GM18505 (cell line): ENCODE results near the gene MYO5B.

Source experiments
- ATAC-seq: cut with Tn5 transposase; IDR thresholded peaks from one replicate; pipeline ENCODE4 v1.9.1; 2021; ENCODE audit not compliant: unreplicated experiment
- POLR2A ChIP-seq: IDR thresholded peaks from 4 replicates; pipeline ENCODE4 v1.6.1; 2011; ENCODE audit warnings: borderline replicate concordance; ENCODE audit not compliant: insufficient read depth, insufficient read length; ENCODE audit errors: extremely low read depth

The MYO5B gene

DNA sequence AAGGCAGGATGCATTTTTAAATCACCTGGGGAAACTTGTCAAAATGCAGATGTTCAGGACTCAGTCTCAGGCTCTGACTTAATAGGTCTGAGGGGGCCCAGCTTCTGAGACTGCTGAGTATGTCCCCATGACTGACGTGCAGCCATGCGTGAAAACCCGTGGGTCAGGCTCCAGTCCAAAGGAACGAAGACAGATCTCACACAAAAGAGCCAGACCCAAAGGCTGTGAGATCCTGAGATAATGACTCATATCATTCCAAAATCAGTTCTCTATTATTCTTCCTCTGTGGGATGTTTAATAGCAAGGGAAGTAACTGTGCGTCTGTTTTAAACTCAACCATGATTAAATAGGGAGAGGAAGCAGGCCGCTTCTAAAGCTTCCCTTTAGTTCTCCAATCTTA lies 274.2 kb downstream of the MYO5B start:
- TF ChIP-seq POLR2A: no peak
- no peak for ATAC-seq

DNA sequence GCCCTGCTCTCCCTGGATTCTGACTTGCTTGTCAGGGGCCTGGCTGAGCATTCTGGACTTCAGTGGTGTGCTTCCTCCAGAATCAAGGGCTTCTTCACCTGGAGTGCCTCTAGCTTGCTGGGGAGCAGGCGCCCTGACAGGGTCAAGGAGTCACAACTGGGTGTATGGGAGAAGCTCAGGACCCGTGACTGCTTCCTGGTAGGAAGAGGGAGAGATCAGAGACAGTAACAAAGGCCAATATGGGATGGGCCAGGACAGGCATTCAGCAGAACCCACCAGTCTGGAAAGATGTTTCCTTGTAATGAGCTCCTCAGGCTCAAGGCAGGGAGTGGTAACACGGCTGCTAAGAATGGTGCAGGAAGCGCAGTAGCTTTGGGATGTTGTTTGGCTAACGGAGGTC lies 277.2 kb downstream of the MYO5B start:
- no peak for TF ChIP-seq POLR2A
- no peak for ATAC-seq

DNA sequence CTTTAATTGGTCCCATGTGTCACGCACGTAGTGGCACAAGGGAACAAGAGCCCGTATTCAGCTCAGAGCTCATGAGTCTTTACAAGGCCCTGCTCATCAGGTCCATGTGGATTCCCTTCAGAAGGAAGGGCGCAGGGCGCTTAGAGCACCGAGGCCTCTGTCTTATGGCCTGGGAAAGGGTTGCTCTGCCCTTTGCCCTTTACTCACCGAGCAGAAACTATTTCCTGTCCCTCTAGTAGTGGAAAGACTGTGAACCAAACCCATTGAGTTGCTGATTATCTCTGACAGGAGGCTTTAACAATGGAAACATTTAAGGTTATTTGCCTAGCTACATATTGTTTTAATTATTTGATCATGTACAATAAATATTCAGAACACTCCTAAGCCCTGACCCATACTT lies 279.6 kb downstream of the MYO5B start:
- ATAC-seq: no peak

DNA sequence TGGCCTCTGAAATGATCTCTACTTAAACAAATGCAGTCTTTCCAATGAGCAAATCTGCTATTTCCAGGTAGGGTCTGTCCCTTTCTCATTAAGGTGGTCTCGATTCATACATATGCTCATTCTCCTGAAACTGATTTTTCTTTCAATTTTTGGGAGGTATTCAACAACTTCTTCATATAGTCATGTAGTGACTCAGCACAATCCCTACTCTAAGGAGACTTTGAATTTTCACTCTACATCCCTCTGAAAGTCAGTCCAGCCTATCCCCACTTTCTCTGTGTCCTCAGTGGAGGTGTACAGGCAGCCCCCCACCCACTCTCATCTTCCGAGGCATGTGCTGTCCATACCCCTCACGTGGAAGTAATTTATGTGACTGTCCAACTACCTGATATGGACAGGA lies 281.7 kb downstream of the MYO5B start:
- TF ChIP-seq POLR2A: no peak

More for the DNA sequence above, 279.6 kb downstream of the MYO5B start:
- TF ChIP-seq POLR2A: no peak

DNA sequence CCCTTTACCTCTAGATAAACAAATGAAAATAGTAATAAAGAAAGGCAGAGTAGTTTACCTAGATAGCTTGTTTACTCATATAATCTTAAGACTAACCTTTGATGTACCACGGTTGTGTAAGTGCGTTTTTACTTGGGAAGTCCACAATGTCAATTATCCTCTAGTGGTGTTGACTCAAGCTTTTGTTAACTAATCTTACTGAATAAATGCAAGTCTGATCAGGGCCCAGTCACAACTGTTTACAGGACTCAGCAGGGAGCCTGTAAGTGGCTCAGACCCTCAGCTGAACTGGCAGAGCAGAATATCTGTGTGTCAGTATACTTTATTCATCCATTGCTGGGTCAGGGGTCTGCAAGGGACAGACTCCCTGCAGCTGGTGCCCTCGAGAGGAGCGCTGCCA lies 283.5 kb downstream of the MYO5B start:
- ATAC-seq: no peak
- no peak for TF ChIP-seq POLR2A

More for the DNA sequence above, 281.7 kb downstream of the MYO5B start:
- ATAC-seq: no peak

DNA sequence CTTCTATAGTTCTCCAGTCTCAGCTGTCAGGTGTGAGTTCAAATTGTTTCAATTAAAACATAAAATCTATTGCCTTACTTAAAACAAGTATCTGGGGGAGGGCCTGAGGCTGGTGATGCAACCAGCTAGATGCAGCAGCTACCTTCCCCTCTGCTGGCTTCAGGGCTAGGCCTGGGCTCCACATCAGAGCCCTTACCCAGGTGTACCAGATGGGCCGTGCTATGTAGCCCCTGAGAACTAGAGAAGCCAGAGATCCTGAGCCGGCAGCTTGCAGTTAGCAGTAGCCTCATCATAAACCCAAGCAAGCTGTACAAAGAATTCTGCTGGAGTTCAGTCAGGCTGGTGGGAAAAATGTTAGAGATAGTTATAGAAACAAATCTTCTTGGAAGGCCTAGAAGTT lies 284.0 kb downstream of the MYO5B start:
- ATAC-seq: no peak
- TF ChIP-seq POLR2A: no peak

DNA sequence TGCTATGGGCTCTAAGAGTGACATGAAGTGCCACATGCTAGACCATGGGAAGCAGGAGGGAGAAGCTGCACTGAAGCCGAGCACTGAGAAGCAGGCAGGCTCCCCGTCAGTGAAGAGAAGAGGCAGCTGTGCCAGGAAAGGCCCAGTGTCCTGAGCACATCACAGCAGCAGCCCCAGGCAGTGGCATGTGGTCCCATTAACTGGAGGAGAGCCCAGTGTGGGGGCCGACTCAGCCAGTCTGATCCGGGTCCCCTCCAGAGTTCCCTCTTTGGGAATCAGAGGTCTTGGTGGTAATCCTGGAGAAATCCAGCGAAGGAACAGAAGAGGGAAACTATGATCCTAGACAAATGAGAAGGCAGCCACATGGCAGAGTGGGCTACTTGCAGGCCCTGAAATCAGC lies 284.9 kb downstream of the MYO5B start:
- TF ChIP-seq POLR2A: no peak
- ATAC-seq: no peak

DNA sequence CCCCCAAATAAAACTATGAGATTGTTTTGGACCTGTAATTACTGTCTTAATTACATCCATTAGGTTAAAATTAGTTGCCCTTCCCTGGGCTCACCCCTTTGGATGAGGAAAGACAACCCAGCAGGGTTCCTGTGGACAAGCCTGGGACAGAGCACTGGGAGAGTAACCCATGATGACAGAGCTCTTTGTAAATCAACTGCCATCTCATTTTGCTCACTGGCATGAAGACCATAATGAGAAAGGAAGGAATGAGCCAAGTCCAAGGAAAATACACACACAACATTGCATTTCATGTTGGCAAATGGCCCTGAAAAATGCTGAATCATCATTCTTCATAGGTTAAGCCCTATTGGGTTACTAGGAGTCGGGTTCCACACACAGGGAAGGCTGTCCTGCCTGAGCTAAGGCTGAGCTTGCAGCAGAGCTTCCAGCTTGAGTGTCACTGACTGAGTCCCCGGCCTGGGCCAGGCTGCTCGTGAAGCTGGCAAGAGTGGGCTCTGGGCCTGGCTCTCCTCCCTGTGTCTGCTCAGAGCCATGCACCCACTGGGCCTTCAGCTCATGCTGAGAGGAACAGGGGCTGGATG lies 287.5 kb downstream of the MYO5B start:
- no peak for ATAC-seq
- no peak for TF ChIP-seq POLR2A

DNA sequence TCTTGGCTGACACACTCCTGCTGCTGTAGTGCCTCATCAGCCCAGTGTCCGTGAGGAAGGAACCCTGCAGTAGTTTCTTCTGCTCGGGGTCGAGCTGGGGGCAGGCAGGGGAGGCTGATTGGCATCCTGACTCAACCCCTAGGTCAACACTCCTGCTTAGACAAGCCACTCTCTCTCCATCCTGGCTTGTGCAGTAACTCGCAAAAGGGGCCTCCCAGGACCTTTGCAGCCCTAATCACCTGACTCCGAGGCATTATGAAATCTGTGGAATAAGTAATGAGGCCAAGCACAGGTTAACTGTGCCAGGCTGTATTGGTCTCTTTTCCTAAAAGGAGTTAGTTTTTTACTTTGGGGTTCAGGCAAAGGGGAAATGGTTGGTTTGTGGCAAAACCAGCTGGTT lies 289.2 kb downstream of the MYO5B start:
- no peak for ATAC-seq
- TF ChIP-seq POLR2A: no peak

DNA sequence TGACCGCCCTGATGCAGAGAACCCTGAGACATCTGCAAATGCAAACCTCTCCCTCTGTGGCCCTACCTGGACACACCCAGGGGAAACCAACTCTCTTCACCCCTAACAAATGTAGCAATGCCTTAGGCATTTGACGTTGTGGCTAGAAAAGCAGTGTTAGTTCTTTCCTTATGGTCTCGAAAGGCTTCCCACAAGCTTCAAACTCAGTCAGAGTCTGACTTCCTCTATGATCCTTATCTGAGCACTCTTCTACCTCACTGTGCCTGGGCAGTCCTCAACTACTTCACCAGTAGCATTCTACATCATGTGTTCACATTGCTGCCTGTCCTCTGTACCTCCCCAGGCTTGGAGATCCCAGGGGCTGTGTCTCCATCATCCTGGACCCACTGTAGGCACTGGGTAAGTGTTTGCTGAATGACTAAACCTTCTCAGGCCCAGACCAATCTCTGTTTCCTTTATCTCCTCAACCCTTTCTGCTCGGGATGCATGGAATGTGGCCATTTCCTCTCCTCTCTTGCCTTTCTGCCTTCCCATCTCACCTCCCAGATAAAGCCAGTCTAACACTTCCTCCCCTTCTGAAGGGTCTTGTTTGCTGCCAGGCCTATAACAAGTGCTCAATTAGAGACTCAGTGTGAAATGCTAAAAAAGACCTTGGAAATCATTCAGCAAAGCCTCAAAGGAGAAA lies 289.9 kb downstream of the MYO5B start:
- ATAC-seq: no peak
- TF ChIP-seq POLR2A: no peak

DNA sequence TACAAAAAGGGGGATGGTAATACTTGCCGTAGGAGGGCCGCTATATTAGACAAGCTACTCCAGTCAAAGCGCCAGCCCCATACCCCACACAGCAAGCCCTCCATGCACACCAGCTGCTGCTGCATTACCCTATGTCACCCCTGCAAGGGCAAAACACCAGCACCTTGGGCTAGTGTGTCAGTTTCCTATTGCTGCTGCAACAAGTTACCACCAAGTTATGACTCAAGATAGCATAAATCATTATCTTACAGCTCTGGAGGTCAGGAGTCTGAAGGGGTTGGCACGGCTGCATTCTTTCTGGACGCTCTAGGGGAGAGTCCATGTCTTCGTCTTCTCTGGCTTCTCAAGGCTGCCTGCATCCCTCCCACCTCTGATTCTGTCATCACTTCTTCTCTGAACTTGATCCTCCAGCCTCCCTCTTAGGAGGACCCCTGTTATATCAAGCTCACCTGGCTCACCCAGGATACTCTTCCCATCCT lies 293.0 kb downstream of the MYO5B start:
- TF ChIP-seq POLR2A: no peak
- ATAC-seq: no peak

DNA sequence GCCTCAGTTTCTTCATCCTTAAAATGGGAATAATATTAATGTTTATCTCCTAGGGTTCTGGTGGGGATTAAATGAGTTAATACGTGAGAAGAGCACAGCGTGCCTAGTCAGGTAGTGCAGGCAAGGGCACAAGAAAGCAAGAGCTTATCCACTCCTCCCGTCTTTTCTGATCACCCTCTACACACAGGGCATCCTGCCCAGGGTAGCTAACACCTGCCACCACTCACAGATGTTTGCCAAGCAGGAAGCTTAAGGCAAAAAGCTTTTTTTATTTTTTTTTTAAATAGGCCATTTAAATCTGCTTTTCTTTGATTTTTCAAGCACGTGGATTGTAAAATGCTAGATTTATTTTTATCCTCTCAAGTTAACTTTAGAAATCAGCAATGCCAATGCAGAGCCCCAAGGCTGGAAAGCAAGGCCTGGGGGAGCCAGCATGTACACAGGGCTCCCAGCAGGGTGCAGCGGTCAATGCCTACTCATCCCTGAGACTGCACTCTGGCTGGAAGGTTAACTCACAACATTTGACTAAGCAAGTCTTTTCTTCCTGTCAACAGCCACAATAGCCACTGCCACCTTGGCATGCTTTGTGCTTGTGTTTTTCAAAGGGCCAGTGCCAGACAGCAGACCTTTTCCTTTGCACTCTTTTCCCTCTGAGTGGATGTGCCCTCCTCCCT lies 295.2 kb downstream of the MYO5B start:
- no peak for ATAC-seq
- no peak for TF ChIP-seq POLR2A

DNA sequence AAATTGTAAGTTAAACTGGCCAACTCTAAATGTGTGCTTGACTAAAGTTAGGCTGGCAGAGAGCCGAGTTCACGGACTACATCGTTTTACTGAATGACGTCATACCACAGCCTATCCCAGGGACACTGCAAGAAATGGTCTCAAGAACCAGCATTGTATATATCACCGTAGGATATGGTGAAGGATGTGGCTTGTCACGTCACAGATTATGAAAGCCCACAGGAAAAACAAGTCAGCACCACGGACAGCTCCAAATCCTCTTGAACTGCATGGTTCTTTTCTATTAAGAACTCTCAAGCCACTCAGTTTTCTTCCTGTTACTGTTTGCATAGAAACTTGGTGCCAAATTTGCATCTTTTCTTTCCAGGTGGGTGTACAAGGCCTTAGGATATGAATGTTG lies 296.5 kb downstream of the MYO5B start:
- TF ChIP-seq POLR2A: no peak
- ATAC-seq: no peak
